NCI-H146 treated with DMSO at 0.1 percent for 48 hours (cell line): ENCODE results near the gene NAV3.
A peak's percentile ranks its signal among the peaks of the same experiment; 100 is the strongest.

Source experiments
- DNase-seq: peaks from one replicate; lab custom pipeline; 2025; ENCODE audit not compliant: unreplicated experiment; lab: John Stamatoyannopoulos, UW

The NAV3 gene

DNA sequence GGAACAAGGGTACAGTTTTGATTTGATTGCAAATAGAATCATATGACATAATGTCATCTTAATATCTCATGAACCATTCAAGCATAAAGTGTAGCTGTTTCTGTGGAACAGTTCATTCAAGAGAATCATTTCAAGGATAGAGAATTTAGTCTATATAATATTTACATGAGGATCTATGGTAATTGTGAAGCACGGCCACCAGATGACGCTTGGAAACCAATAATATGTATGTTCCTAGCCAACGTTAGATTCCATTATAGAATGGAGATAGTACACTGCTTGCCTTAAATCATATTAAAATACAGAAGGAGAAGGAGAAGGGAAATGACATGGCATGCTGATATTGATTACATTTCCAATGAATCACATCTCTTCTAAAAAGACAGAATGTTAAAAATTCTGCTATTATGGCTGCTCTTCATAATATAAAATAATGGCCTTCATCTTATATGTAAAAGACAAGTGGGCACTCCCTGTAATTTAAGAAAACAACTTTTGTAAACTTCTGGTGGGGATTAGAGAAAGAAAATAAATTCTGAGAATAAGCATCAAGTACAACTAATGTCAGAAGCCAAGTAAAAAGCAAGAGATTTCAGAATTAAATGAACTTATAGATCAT is 351.0 kb downstream of the NAV3 start:
- peak; percentile 17 for DNase-seq

DNA sequence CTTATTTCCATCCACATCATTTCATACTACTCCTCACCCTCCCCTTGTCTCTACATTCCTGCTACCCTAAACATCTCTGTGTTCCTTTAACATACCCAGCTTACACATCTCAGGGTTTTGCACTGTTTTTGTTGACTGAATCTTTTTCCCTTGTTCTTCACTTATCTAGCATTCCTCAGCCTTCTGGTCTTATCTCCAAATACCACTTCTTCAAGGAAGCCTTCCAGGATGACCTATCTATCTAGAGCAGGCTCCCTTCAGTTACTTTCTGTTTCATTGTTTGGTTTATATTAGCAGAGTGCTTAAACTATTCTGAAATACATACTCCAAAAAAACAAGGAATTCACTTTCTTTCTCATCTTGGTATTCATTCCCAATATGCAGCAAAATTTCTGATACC is 353.1 kb downstream of the NAV3 start:
- no peak for DNase-seq

- DNase-seq: no peak
Measured at GRCh38 chr12:78185109-78185508, 354.4 kb downstream of the NAV3 start.

- DNase-seq: no peak
Measured at GRCh38 chr12:78185651-78186050, 355.0 kb downstream of the NAV3 start.

DNA sequence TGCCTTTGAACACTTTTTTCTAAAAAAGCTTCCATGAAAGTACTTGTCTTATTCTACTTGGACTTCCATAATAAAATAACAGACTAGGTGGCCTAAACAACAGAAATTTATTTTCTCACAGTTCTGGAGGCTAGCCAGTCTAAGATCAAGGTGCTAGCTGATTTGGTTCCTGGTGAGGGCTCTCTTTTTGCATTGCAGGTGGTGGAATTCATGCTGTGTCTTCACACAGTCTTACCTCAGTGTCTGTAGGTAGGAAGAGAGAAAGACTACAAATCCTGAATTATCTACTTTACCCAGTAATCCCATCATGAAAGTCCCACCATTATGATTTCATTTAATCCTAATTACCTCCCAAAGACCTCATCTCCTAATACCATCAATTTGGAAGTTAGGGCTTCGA is 356.0 kb downstream of the NAV3 start:
- DNase-seq: no peak

DNA sequence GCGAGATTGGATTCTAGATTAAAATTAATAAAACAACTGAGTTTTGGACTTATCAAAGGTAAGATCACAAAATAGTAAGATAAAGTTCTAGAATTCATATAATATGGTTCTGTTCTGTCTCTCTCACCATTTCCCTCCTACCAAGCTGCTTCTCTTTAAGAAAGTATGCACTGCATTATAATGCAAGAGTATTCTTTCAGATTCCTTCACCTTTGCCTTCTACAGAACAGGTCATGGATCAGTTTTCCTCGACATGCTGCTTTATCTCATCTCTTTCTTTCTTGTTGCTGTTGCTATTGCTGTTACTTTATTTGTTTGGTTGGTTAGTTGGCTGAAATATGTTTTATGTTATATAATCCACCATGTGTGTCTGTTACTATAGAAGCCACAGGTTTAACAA is 357.0 kb downstream of the NAV3 start:
- no peak for DNase-seq

GRCh38 chr12:78189656-78190055 is 359.0 kb downstream of the NAV3 start:
- no peak for DNase-seq

GRCh38 chr12:78191611-78192010 is 360.9 kb downstream of the NAV3 start:
- no peak for DNase-seq

DNA sequence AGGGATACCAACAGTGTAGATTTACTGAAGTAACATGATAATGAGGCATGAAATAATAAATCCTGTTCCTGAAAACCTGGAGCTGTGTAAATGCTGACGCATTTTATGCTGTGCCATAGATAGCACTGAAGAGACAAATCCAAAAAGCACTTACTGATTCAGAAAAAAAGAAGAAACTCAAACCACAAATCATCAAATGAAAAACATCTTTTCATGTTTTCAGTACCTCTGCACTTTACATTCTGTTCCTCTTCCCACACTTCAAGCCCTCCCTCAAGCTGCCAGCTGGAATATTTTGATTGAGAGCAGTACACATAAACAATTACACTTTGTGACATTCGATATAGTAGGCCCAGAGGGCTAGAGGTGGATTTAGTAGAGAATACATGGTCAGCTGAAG is 362.3 kb downstream of the NAV3 start:
- DNase-seq: no peak

DNA sequence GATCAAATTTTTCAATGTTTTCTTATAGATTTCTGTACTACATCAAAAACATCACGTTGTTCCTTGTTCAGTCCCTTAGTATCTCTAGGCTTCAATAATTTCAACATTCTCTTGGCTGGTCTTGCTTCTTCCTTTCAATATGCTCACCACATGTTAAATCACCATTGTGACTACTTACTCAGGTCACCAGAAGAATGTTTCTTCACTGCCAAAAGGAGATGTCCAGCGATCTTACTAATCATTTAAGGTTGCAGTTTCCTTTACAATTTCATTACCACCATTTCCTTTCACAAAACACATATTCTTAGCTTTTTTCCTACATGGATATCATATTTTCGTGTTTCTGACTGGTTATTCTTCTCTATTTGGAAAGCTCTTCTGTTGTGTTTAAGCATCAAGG is 363.8 kb downstream of the NAV3 start:
- no peak for DNase-seq

- no peak for DNase-seq
Measured at GRCh38 chr12:78198896-78199295, 368.2 kb downstream of the NAV3 start.

DNA sequence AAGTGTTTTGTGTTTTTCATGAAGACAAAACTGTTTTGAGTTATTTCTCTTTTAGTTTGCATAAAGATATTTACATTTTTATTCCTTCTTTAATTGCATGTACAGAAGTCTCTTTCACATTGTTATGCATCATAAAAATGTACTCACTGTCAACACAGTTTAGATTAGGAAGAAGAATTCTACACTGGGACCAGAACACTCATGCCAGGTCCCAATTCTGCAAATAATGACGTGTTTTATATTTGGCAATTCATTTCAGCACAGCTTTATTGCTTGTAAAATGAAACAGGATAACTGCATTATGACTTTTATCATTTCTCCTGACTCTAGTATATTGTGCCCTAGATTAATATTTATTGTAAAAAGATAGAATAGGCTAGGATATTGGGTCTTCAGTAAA is 369.2 kb downstream of the NAV3 start:
- no peak for DNase-seq

DNA sequence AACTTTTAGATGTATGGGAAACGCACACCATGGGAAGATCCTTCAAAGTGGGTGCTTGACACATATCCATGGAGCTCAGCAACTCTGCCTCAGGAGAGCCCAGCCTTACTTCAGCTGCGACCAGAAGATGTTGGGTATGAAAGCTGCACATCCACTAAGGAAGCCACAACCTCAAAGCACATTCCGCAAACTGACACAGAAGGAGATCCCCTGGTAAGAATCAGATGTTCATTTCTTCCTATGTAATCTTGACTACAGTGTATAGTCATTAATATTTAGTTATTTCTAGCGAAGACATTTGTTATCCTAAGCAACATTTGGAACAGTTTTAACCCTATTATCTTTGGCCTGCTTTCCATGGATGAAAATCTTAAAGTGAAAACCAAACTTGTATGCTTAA is 374.2 kb downstream of the NAV3 start:
- no peak for DNase-seq

GRCh38 chr12:78208092-78208491 is 377.4 kb downstream of the NAV3 start:
- no peak for DNase-seq

- DNase-seq: peak; percentile 91
Measured at GRCh38 chr12:78209846-78210505, 379.3 kb downstream of the NAV3 start.

DNA sequence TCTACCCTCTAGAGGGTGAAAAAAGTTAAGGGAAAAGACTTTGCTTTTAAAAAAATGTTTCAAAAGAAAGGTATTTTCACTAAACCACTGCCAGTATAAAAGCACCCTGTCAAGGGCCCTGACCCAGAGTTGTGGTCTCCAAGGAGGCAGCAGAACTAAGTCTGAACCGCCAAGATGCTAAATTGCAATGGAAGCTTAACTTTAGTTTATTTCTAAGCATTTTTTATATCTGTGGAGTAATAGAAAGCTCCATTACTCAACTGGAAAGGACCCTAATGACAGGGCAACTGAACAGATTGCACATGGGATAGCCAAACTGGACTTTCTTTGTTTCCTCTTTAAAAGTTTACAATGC is 379.8 kb downstream of the NAV3 start:
- DNase-seq: no peak

DNA sequence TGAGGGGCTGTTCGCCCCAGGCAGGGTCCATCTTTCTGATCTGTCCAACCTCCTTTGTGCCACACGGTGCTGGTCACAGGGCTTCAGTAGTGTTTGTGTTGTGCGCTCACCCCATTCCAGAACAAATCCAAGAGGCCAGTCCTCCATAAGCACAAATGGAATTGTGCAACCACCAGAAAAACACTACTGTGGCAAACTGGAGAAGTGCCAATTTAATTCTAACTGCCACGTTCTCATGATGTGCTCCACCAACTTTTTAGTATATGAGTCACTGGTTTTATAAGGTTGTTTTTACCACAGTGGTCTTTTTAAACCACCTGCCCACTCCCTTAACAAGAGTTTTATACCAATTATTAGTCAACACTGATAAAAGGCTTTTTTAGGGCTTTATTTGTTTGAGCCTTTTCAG is 380.2 kb downstream of the NAV3 start:
- no peak for DNase-seq

DNA sequence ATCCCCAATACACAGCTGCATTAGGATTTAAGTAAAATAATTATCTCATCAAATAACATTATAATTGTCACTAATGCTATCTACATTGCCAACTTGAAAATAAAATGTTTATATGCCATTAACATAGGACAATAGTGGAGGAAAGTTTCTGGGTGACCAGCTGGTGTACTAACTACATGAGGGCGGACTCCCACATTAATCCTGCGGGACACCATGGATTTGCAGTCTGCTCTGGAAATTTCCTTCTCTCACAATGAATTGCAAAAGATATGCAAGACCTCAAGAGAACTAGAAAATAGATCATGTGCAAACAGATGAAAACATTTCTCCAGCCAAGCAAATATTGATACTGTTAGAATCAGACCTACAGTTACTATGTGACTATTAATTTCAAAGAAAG is 390.1 kb downstream of the NAV3 start:
- no peak for DNase-seq

DNA sequence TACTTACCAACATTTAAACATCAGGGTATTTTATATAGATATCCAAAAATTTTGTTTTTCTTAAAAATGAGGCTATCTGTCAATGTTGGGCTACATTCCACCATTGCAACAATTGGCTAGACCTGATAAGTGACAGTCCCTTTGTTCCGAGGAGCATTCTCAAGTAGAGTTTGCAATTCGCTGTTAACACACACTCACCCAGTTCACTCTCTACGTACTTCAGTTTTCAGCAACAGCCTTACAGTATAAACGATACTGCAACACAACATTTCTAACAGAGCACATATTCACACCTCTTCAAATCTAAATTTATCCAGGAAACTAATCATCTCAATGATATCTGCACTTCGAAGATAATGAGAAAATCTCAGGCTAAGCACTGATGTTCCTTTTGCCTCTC is 393.5 kb downstream of the NAV3 start:
- no peak for DNase-seq

- DNase-seq: no peak
Measured at GRCh38 chr12:78226763-78227162, 396.1 kb downstream of the NAV3 start.

DNA sequence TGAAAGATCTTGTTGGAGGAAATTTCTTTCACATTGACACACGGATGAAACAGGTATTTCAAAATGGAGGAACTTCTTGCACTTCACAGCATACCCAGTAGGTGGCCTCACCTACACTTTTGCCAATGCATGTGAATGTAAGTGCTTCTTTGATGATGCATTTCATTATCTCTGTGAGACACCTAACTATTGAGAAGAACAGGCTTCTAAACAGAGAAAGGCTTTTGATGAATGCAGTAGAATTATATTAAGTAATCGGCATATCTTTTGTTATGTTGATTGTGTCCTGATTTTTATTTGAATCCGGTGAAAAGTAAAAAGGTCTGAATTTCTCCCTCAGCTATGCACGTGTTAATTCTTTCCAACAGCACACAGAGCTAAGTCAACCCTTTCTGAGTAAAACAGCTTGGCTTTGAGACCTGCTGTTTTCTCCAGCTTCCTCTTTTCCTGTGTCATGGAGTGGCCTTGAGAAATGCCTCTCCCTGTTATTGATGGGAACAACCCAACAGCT is 399.0 kb downstream of the NAV3 start:
- DNase-seq: peak; percentile 54

DNA sequence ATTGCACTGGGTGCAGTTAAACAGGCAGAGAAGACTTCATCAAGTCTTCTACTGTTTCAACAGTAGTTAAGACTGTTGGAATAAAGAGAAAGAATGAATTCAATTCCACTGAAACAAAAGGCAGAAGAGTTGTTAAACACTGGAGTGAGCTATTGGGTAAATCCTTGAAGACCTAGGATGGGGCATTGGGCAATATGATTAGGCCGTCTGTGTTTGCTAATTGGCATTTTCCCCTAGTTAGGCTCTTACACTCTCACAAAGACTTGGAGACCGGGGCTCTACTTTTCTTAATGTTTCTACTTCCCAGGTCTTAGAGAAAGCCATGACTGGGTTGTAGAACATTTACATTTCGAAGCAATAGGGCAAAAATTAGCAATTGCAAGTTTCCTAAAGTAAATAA is 402.1 kb downstream of the NAV3 start:
- no peak for DNase-seq

DNA sequence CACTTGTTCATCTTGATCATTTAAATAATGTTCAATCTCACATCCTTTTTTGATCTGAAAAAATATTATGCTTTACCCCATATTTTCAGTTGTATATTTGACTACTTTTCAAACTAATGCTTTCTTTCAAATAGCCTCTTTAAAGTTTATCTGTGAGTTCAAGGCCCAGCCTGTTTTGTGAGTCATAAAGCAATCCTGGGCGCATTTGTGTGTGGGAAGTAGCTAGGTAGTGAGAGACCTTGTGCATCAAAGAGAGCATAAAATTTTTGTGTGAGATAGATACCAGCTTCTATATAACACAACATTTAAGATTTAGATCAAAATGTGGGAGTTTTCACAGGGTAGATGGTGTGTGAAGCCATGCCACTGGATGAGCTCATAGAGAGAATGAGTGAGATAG is 405.6 kb downstream of the NAV3 start:
- DNase-seq: no peak
